Liver (tissue), 9 donors: ENCODE data around the gene ADCY2. TPM values are rescaled to one million over a fixed set of nuclear protein-coding genes. Genes with fewer than 3 reads are reported as not detected.

ENCODE experiments used
- DNase-seq: peaks from one replicate; pipeline ENCODE4 v3.0.0-alpha.2; 2017; ENCODE audit warnings: low spot score
- H3K27ac ChIP-seq, 2 donors: one replicate each; pipeline ENCODE4 v1.7.0; 2013; ENCODE audit warnings: inconsistent platforms in 2 of 2, low read length in 2 of 2, control low read depth in 1 of 2, low read depth in 1 of 2, mild to moderate bottlenecking in 1 of 2
- H3K27me3 ChIP-seq, 4 donors: one replicate each; pipeline versions ENCODE4 v1.6.1 to v1.7.0; 2013; ENCODE audit warnings: low read length in 3 of 4, inconsistent platforms in 1 of 4, mild to moderate bottlenecking in 1 of 4, moderate library complexity in 1 of 4; ENCODE audit not compliant: control insufficient read depth in 4 of 4, insufficient read depth in 4 of 4
- H3K36me3 ChIP-seq, 4 donors: one replicate each; pipeline versions ENCODE4 v1.6.1 to v1.7.0; 2013; ENCODE audit warnings: low read length in 3 of 4, mild to moderate bottlenecking in 3 of 4, low read depth in 1 of 4, moderate library complexity in 1 of 4; ENCODE audit not compliant: control insufficient read depth in 4 of 4, insufficient read depth in 3 of 4
- H3K4me1 ChIP-seq, 4 donors: one replicate each; pipeline versions ENCODE4 v1.6.1 to v1.7.0; 2013; ENCODE audit warnings: low read length in 3 of 4, mild to moderate bottlenecking in 3 of 4, moderate library complexity in 1 of 4; ENCODE audit not compliant: control insufficient read depth in 4 of 4, insufficient read depth in 4 of 4
- H3K4me3 ChIP-seq, 3 donors: one replicate each; pipeline versions ENCODE4 v1.6.1 to v1.7.0; 2013; ENCODE audit warnings: low read length in 3 of 3, control low read depth in 1 of 3, low read depth in 1 of 3, mild to moderate bottlenecking in 1 of 3
- H3K9ac ChIP-seq, 2 donors: one replicate each; pipeline ENCODE4 v1.7.0; 2013; ENCODE audit warnings: low read length in 2 of 2, mild to moderate bottlenecking in 2 of 2, moderate library complexity in 2 of 2, control low read depth in 1 of 2, low read depth in 1 of 2
- H3K9me3 ChIP-seq, 4 donors: one replicate each; pipeline versions ENCODE4 v1.6.1 to v1.7.0; 2013; ENCODE audit warnings: low read length in 3 of 4; ENCODE audit not compliant: control insufficient read depth in 4 of 4
- ATF3 ChIP-seq: IDR thresholded peaks from 2 replicates; pipeline ENCODE4 v1.6.1; 2016; ENCODE audit warnings: antibody characterized with exemption
- CTCF ChIP-seq: fragments of 150-350 bp; IDR thresholded peaks from 2 replicates; pipeline ENCODE4 v1.5.1; 2017; ENCODE audit warnings: improper control_type of control experiment, low read depth, low read length; ENCODE audit not compliant: missing input control
- EGR1 ChIP-seq, 2 donors: IDR thresholded peaks; 2 replicates each; pipeline ENCODE4 v1.6.1; 2016 to 2018; ENCODE audit warnings: antibody characterized with exemption in 2 of 2, low read depth in 2 of 2
- FOXA2 ChIP-seq: IDR thresholded peaks from 2 replicates; pipeline ENCODE4 v1.6.1; 2016; ENCODE audit warnings: antibody characterized with exemption
- GABPA ChIP-seq, 2 donors: IDR thresholded peaks in 1 of 2; conservative IDR thresholded peaks in 1 of 2; 2 replicates each; pipeline ENCODE4 v1.6.1; 2016; ENCODE audit warnings: antibody characterized with exemption in 2 of 2, mild to moderate bottlenecking in 1 of 2, moderate library complexity in 1 of 2
- HNF4A ChIP-seq, 2 donors: conservative IDR thresholded peaks; 2 replicates each; pipeline ENCODE4 v1.6.1; 2016; ENCODE audit warnings: antibody characterized with exemption in 2 of 2, mild to moderate bottlenecking in 2 of 2
- HNF4G ChIP-seq: IDR thresholded peaks from 2 replicates; pipeline ENCODE4 v1.6.1; 2016; ENCODE audit warnings: antibody characterized with exemption
- JUND ChIP-seq, 2 donors: IDR thresholded peaks; 2 replicates each; pipeline ENCODE4 v1.6.1; 2016; ENCODE audit warnings: antibody characterized with exemption in 2 of 2
- MAX ChIP-seq: IDR thresholded peaks from 2 replicates; pipeline ENCODE4 v1.6.1; 2016; ENCODE audit warnings: antibody characterized with exemption
- RAD21 ChIP-seq, 2 donors: IDR thresholded peaks; 2 replicates each; pipeline ENCODE4 v1.6.1; 2016; ENCODE audit warnings: antibody characterized with exemption in 2 of 2, mild to moderate bottlenecking in 2 of 2
- REST ChIP-seq: IDR thresholded peaks from 2 replicates; pipeline ENCODE4 v1.6.1; 2016; ENCODE audit warnings: antibody characterized with exemption, mild to moderate bottlenecking
- RXRA ChIP-seq, 2 donors: IDR thresholded peaks; 2 replicates each; pipeline ENCODE4 v1.6.1; 2017 to 2018; ENCODE audit warnings: antibody characterized with exemption in 2 of 2, mild to moderate bottlenecking in 1 of 2
- SP1 ChIP-seq: IDR thresholded peaks from 2 replicates; pipeline ENCODE4 v1.6.1; 2018; ENCODE audit warnings: antibody characterized with exemption, mild to moderate bottlenecking
- TAF1 ChIP-seq: conservative IDR thresholded peaks from 2 replicates; pipeline ENCODE4 v1.6.1; 2016; ENCODE audit warnings: antibody characterized with exemption, mild to moderate bottlenecking
- YY1 ChIP-seq: IDR thresholded peaks from 2 replicates; pipeline ENCODE4 v1.6.1; 2016; ENCODE audit warnings: antibody characterized with exemption, mild to moderate bottlenecking
- WGBS: extraction: QIAGEN DNeasy Blood & Tissue Kit; methylation state at CpG from one replicate; pipeline ENCODE4 v1.1.7; 2013; 5-methylcytosine and 5-hydroxymethylcytosine counted together
- polyA plus RNA-seq, 2 donors: library from polyadenylated mRNA; stranded (reverse) in 1 of 2; unstranded in 1 of 2; fragments of 200-250 nt in 1 of 2; fragments of >200 nt in 1 of 2; fragmentation: Nextera tagmentation in 1 of 2; extraction: Ambion mirVana in 1 of 2; gene quantifications; one replicate each; pipeline versions ENCODE4 v1.2.1 to v1.2.3, GENCODE V29; 2013 to 2015
- total RNA-seq, 2 donors: library from RNA; depleted of rRNA; stranded (reverse); fragments of >200 nt; gene quantifications; one replicate each; pipeline ENCODE4 v1.2.3, GENCODE V29; 2014
- donor health status: healthy.
- donor health status: healthy.
- donor health status: healthy.
- donor health status: healthy.
- donor health status: healthy.

The ADCY2 gene
- total and polyA plus RNA-seq, 4 donors = not detected

- TF ChIP-seq HNF4G (no peak), MAX (no peak), JUND (IDR thresholded peaks at IDR 0.05) (no peak)
Observed at GRCh38 chr5:7461371-7461770, 65.4 kb downstream of the ADCY2 start (continued).

- Histone ChIP-seq H3K9me3 (no peaks in the 10 kb centered on the region), H3K36me3 (no peaks in the 10 kb centered on the region), H3K9ac (no peak overlapping the region), H3K4me1 (no peaks in the 10 kb centered on the region), H3K4me3 (no peak overlapping the region), H3K27ac (no peak overlapping the region), H3K27me3 (peaks cover 0 to 3% (median 0%) of the 10 kb centered on the region in 4 donors)
- DNase-seq = no peak
- TF ChIP-seq ATF3 = no peak
- TF ChIP-seq HNF4G = no peak
- no peak for TF ChIP-seq MAX
- no peak for TF ChIP-seq REST
- TF ChIP-seq CTCF = no peak
- TF ChIP-seq JUND (IDR thresholded peaks at IDR 0.05) = no peak
- TF ChIP-seq YY1 = no peak
- TF ChIP-seq FOXA2 = no peak
- TF ChIP-seq RAD21 (IDR thresholded peaks at IDR 0.05) = no peak
- no peak for TF ChIP-seq HNF4A (conservative IDR thresholded peaks at IDR 0.05)
- TF ChIP-seq RXRA (IDR thresholded peaks at IDR 0.05) = no peak
- TF ChIP-seq TAF1 = no peak
- no peak for TF ChIP-seq GABPA (IDR thresholded peaks at IDR 0.05 in 1 of 2, conservative IDR thresholded peaks at IDR 0.05 in 1 of 2)
- TF ChIP-seq EGR1 (IDR thresholded peaks at IDR 0.05; ENCODE audit: low read depth in 2 of 2) = no peak
- WGBS = 88% methylated on average over 1 of the region's 1 CpG
Observed at GRCh38 chr5:7462758-7463157, 66.8 kb downstream of the ADCY2 start.

GRCh38 chr5:7464182-7464581 is 68.2 kb downstream of the ADCY2 start:
- TF ChIP-seq FOXA2 (no peak), RXRA (IDR thresholded peaks at IDR 0.05) (no peak), SP1 (no peak)
- Histone ChIP-seq H3K36me3 (no peaks in the 10 kb centered on the region), H3K27me3 (peaks cover 0 to 3% (median 0%) of the 10 kb centered on the region in 4 donors), H3K4me1 (no peaks in the 10 kb centered on the region), H3K27ac (no peak overlapping the region), H3K9ac (no peak overlapping the region), H3K4me3 (no peak overlapping the region), H3K9me3 (no peaks in the 10 kb centered on the region)
- no peak for DNase-seq
- 70% methylated on average over 3 of the region's 3 CpGs for WGBS
